HK-2 (cell line): ENCODE data around the gene OR5B12.
"Not testable (repeated sequence)": the region's sequence is repeated elsewhere in the genome, so short reads cannot be mapped to it uniquely, and the experiment has no call there.

Experiments used
- DNase-seq: peaks from one replicate; pipeline ENCODE4 v3.0.0-alpha.2; 2018; ENCODE audit not compliant: unreplicated experiment

OR5B12 gene

DNA sequence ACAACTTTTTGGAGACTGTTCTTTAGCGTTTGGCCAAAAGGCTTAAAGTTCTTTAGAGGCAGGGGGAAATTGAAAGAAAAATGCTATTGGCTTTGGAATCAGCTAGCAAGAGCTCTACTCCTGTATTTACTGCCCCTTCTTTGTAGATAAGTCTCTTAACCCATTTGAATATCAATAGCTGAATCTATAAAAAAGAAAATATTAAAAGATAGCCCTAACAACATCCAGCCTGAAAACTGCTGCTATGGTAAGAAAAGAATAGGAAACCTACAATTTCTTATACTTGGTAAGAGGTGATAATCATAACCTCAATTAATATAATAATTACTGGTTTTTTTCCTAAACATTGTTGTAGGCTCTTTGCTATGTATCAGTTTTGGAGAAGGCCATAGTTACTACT is at the start of gene OR5B12:
OR5B12 (minus strand) TSS at position 101 of the 400 bp plus-strand sequence. CDS start 2,085 bp downstream, outside the sequence.
- no peak for DNase-seq

DNA sequence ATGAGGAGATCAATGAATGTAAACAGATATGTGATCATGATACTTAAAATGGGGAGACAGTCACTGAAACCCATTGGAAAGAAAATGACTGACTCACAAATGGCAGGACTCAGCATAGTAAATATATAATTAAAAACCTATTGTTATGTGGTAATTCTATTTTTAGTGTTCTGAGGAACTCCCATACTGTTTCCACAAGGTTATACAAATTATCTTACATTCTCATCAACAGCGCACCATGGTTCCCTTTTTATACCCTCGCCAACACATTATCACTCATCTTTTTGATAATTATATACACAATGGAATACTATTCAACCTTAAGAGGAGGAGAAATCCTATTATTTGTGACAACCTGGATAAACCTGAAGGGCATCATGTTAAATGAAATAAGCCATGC is 48.8 kb upstream of the OR5B12 start:
- no peak for DNase-seq

DNA sequence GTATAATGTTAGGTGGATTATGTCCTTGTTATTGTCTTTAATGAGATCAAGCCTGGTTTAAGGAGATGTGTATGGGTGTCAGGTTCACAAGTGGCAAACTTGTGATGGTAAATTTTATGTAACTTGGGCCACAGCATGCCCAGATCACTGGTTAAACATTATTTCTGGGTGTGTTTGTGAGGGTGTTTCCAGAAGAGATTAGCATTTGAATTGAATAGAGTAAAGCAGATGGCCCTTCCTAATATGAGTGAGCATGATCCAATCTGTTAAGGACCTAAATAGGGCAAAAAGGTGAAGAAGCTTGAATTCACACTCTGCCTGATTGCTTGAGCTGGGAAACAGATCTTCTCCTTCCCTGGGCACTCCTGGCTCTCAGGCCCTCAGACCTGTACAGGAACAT is 45.1 kb upstream of the OR5B12 start:
- DNase-seq = no peak

DNA sequence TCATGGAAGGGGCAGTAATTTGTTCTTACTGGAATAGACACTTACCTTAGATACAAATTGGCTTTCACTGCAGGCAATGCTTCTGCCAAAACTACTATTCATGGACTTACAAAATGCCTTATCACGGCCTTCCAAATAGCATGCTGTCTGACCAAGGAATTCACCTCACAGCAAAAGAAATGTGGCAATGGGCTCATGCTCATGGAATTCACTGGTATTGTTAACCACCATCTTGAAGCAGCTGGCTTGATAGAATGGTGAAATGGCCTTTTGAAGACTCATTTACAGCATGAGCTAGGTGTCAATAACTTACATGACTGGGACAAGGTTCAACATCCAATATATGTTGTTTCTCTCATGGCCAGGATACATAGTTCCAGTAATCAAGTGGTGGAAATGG is 43.9 kb upstream of the OR5B12 start:
- DNase-seq = no peak

DNA sequence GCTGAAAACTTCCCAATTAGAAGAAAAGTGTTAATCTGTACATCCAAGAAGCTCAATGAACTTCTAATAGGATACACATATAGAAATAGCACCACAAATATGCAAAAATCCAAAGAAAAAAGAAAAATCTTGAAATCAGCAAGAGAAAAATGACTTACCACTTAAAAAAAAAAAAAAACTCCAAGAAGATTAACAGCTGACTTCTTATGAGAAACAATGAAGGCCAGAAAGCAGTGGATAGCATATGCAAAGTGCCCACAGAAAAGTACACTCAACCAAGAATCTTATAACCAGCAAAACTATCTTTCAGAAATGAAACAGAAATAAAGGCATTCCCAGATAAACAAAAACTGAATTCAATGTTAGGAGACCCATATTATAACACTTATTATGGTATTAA is 29.9 kb upstream of the OR5B12 start:
- no peak for DNase-seq

DNA sequence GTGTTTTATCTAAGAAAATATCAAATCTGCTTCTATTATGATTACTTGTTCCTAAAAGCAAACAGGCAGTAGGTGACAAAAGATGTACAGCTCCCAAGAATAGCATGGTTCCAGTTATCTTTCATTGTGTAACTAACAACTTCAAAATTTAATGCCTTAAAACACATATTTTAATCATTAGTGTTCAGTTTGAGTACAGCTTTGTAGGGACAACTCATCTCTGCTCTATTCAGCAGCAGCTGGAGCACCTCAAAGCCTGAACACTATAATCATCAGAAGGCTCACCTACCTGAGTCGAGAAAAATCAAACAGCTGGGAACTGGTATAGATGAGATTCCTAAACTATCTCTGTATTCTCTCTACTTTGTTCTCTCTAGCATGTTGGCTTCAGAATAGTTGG is 24.3 kb upstream of the OR5B12 start:
- no peak for DNase-seq

DNA sequence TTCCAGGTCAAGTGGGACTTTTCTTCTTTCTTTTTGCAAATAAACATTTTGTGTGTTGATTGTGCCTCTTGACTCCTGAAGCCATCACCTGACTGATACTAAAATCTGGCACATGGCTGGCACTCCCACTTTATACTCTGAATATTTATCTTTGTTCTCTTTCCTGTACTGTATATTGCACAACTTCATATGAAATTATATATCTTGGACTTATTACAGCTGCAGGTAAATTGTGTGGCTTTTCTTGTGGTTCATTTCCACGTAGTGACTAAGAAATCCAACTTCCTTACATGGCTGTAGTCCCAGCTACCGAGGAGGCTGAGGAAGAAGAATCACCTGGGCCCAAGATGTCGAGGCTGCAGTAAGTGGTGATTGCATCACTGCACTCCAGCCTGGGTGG is 23.7 kb upstream of the OR5B12 start:
- DNase-seq = no peak

DNA sequence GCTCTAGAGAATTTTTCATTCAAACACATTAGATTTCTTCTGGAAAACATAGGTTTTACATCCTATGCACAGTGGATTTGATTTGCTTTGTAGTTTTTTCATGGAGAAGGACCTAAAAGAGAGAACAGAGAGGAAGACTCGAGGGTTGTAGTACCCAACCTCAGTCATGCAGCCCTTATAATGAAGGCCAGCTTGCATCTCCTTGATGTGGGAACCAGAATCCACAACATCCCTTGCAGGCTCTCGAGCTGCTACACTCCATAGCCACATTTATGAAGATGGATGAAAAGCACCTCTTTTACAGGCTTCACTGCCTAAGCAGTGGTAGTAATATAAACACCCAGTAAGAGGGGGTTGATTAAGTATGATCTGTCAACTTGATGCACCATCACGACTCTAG is 9.5 kb upstream of the OR5B12 start:
- no peak for DNase-seq

DNA sequence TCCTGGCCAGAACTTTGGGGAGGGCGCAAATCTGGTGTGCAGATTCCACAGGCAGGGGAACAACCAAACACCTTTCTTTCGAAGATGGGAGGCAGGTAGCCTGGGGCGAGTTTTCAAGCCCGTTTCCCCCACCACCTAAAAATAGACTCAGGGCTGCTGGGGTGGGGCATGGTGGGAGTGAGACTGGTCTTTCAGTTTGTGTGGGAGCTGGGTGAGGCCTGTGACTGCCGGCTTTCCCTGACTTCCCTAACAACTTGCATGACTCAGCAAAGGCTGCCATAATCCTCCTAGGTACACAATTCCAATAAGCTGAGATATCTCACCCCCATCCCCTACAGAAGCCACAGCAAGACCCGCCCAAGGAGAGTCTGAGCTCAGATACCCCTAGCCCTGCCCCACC is 4.3 kb upstream of the OR5B12 start:
- no peak for DNase-seq

DNA sequence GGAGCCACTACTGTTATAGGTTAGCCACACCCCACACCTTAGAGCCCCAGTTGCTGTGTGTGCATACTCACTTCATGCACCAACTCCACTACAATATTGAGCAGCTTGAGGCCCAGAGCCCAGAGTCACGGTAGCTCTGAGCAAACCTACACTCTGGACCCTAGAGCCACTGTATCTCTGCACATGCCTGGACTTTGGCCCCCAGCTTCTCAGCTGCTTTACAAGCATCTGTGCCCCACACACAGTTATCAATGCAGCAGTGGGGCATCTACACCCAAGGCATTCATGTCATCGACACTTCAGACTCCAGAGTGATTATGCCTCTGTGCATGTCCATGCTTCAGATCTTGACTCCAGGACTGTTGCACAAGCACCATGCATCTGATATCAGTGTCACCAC is 2.3 kb upstream of the OR5B12 start:
- DNase-seq = no peak

DNA sequence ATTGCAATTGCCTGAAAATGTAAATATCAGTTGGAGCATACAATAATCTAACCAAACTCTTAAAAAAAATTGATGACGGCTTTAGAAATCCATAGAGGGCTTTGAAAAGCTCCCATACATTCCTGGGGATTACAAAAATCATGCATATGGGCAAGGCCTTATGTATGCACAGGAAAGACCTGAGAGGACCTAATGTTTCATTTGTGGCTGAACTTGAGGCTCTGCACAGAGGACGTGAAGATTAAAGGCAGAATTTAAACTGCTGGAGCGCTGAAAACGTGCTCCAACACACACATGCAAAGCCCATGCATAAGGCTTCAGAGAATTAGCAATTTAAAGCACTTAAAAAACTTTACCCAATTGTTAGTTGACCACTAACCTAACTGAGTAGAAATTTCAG is 3.5 kb downstream of the OR5B12 start:
- DNase-seq = no peak

DNA sequence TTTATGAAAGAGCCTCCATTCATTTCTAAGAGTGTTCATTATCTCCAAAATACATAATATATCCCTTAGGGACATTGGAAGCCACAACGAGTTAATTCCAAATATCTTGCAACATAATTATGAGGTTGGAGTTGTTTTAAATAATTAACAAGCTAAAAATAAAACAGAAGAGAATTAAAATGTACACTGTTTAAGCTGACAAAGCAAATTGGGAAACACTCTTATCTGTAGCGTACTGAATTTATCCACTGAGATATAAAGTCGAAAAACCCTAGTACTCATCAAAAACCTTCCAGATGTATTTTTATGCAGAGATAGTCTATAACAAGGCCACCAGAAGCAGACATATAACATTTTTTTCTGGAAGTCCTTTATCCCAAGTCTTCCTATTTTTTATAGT is 7.8 kb downstream of the OR5B12 start:
- no peak for DNase-seq

DNA sequence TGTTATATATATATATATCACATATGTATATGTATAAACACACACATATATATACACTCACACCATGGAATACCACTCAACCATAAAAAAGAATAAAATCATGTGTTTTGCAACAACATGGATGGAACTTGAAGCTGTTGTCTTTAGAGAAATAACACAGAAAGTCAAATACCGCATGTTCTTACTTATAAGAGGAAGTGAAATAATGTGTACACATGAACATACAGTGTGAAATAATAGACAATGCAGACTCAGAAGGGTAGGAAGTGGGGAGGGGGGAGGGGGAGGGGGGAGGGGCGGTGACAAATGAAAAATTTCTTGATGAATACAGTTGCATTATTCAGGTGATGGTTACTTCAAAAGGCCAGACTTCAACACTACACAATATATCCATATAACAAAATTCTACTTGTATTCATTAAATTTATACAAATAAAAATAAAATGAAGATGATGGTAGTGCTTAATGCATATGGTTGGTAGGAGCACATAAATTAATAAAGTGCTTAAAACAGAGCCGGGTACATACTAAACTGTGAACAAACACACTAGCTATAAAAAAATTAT is 8.3 kb downstream of the OR5B12 start:
- DNase-seq = no peak

DNA sequence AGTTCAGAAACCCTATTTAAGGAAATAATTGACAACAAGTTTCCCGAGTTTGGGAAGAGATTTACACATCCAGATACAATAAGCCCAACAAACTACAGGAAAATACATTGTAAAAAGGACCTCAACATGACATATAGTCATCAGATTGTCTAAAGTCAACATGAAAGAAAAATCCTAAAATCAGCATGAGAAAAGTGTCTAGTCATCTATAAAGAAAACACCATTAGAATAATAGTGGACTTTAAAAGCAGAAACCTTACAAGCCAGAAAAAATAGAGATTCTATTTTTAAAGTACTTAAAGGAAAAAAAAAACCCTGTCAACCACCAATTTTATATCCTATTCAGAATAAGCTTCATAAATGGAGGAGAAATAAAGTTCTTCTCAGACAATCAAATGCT is 12.8 kb downstream of the OR5B12 start:
- no peak for DNase-seq

DNA sequence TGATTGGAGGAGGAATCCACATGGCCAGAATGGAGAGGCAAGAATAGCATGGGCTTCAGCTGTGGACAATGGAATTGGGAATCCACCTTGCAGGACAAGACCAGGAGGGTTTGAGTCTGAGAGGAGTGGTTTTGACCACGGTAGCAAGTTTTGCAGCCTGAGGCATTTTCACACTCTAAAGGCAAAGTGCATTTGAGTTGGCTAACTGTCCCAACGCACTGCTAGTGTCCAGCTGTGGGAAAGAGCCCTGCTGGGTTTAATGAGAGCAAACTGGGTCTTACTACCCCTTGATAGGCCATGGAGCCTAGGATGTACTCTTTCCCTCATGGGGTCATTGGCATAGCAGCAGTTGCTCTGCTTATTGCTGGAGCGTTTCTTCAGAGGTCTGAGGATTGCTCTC is 14.0 kb downstream of the OR5B12 start, which contains the start of gene OR5B2:
OR5B2 (minus strand) TSS at position 101 of the 400 bp plus-strand sequence. CDS start 4,860 bp downstream, outside the sequence.
- DNase-seq = no peak

DNA sequence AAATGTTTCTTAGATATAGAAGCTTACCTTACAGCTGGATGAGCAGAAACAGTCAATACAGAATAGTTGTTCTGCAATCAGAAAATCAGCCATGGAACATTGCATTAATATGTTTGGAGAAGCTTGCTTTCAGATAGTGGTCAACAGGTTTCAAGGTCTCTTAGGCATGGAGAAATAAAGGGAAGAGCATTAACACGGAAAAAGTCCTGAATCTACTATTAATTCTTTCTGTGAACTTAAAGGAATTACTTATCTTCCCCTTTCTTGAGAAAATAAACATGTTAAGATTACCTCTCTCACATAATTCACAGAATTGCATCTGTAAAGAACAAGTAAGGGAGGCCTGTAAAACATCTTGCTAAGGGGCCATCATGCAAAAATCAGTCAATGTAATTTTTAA is 35.3 kb downstream of the OR5B12 start, which contains the start of gene OR5B3:
OR5B3 (minus strand) TSS at position 101 of the 400 bp plus-strand sequence. CDS start 3,465 bp downstream, outside the sequence.
- DNase-seq = no peak

DNA sequence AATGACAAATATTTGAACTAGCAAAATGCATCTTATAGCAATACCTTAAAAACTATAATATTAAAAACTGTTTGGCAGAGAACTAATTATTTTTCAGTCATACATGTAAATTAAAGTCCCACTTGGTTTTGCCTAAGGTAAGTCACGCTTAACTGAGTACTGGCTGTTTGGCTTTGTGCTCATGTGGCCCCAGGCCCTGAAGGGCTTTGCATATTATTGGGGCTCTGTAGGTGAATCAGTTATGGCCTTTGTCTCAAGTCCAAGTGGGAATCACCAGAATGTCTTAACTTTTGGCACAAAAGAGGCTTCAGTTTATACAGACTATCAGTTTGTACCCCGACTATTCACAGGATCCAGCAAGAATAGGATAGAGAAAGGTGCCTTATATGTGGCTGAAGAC is 42.4 kb downstream of the OR5B12 start:
- not testable (repeated sequence) for DNase-seq

DNA sequence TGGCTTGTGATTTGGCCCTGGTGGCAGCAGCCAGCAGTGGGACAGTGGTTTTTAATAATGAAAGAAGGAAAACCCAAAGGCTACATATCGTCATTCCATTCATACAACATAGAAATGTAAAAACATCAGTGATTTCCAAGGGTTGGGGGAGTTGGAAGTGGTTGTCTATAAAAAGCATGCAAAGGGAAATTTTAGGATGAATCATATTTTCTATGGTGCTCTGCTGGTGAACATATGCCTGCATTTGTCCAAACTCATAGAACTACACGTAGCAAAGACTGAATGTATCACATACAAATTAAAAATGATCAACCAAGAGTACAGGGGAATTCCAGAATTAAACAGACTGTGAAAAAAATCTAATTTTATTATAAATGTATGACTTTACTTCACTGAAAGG is 46.5 kb downstream of the OR5B12 start:
- DNase-seq = no peak

DNA sequence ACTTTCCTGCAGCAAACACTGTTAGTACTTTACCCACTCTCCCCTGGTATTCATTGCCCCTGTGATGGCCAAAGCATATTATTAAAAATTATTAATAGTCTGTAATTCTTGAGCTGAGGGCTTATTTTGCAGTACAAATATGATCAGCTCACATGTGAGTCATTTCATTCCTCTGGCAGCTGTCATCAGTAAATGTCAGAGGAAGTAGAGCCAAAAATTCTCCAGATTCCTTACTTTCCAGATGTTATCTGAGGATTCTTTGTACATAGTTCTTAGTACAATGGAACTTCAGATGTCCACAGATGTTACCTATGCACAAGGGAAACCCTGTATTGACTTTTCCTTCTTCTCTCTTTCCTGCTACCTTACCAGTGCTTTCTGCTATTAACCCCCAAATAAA is 47.8 kb downstream of the OR5B12 start:
- DNase-seq = no peak

DNA sequence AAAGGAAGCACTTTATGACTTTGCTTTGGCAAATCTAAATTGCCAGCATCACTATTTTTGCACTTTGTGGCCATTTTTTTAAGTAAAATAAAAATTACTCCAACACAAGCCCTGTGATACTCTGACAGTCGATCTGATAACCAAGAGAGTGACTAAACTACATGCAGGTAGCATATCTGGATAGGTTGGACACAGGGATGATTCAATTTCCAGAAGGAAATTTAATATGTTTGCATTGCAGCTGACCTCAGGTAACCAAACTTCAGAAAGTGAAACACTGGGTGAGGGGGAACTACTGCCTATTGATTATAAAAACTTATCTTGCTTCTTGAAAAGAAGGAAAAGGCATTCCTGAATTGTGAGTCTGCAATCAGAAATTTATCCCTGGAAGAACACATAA is 49.3 kb downstream of the OR5B12 start:
- no peak for DNase-seq

DNA sequence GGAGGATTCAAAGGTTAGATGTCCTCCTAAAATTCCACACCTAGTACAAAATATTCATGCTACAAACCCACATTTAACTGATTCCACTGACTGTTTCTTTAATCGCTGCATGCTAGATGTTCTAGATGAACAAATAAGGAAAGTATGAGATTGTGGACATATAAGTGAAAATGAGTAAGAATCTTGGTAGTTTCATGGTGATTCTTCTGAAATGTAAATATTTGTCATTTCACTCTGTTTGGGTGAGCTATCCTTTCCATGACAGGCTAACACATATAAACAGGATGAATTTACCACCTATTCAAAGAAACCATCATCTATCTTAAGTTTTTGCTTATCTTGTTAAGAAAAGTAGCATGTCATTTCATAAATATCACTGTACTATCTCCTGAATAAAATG is 50.2 kb downstream of the OR5B12 start:
- no peak for DNase-seq

DNA sequence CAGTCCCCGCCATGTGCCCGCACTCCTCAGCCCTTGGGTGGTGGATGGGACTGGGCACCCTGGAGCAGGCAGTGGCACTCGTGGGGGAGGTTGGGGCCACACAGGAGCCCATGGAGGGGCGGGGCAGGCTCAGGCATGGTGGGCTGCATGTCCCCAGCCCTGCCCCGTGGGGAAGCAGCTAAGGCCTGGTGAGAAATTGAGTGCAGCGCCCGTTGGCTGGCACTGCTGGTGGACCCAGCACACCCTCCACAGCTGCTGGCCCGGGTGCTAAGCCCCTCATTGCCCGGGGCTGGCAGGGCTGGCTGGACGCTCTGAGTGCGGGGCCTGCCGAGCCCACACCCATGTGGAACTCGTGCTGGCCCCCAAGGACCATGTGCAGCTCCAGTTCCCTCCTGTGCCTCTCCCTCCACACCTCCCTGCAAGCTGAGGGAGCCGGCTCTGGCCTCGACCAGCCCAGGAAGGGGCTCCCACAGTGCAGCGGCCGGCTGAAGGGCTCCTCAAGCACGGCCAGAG is 51.4 kb downstream of the OR5B12 start:
- no peak for DNase-seq
